COLO668 (cell line): ENCODE data around the gene IL3.
A peak's percentile ranks its signal among the peaks of the same experiment; 100 is the strongest.

ENCODE experiments used
- DNase-seq: peaks from one replicate; lab custom pipeline; 2025; ENCODE audit not compliant: unreplicated experiment; lab: John Stamatoyannopoulos, UW

IL3 gene

GRCh38 chr5:132056610-132057497, 3.6 kb upstream of the IL3 start:
- DNase-seq = no peak

- DNase-seq = no peak
Observed at GRCh38 chr5:132057498-132058255, 2.8 kb upstream of the IL3 start.

GRCh38 chr5:132058646-132059042, 1.8 kb upstream of the IL3 start:
- DNase-seq = no peak

- no peak for DNase-seq
Observed at GRCh38 chr5:132059043-132059695, 1.3 kb upstream of the IL3 start.

- DNase-seq = no peak
Observed at GRCh38 chr5:132059696-132060500, 557 bp upstream of the IL3 start.

GRCh38 chr5:132063090-132063911, 2.8 kb downstream of the IL3 start:
- DNase-seq = peak; percentile 35

GRCh38 chr5:132064140-132064539, 3.7 kb downstream of the IL3 start:
- no peak for DNase-seq

GRCh38 chr5:132064738-132065331, 4.4 kb downstream of the IL3 start:
- DNase-seq = peak; percentile 48

- peak; percentile 52 for DNase-seq
Observed at GRCh38 chr5:132065351-132065937, 5.0 kb downstream of the IL3 start.

- no peak for DNase-seq
Observed at GRCh38 chr5:132065951-132066701, 5.7 kb downstream of the IL3 start.

- DNase-seq = no peak
Observed at GRCh38 chr5:132066871-132067270, 6.4 kb downstream of the IL3 start.

- no peak for DNase-seq
Observed at GRCh38 chr5:132067451-132067850, 7.0 kb downstream of the IL3 start.

GRCh38 chr5:132067941-132068808, 7.7 kb downstream of the IL3 start:
- no peak for DNase-seq

GRCh38 chr5:132069561-132069960, 9.1 kb downstream of the IL3 start:
- DNase-seq = no peak

- DNase-seq = no peak
Observed at GRCh38 chr5:132069994-132070393, 9.5 kb downstream of the IL3 start.

- no peak for DNase-seq
Observed at GRCh38 chr5:132070460-132071337, 10.2 kb downstream of the IL3 start.

GRCh38 chr5:132071338-132071707, 10.9 kb downstream of the IL3 start:
- DNase-seq = no peak
